GM23338 (cell line): ENCODE results near the gene OR56A4.

Experiments used
- CREB1 ChIP-seq: fragments of 250-450 bp; sonication (Bioruptor Pico); IDR thresholded peaks from 2 replicates; pipeline ENCODE4 v1.5.0; 2020; ENCODE audit warnings: low read depth, mild to moderate bottlenecking, moderate library complexity
- CTCF ChIP-seq, 2 experiments: fragments of 200-600 bp in 1 of 2; sonication (generic) in 1 of 2; conservative IDR thresholded peaks; 2 replicates each; pipeline versions ENCODE4 v1.5.1 to v1.6.1; 2016 to 2017; ENCODE audit warnings: antibody characterized with exemption in 2 of 2, low read depth in 2 of 2, mild to moderate bottlenecking in 2 of 2, moderate library complexity in 1 of 2
- ETS1 ChIP-seq: IDR thresholded peaks from 2 replicates; pipeline ENCODE4 v1.6.1; 2016; ENCODE audit warnings: antibody characterized with exemption
- EZH2 ChIP-seq: fragments of 200-600 bp; sonication (generic); IDR thresholded peaks from one replicate; pipeline ENCODE4 v1.8.0; 2017; ENCODE audit warnings: antibody characterized with exemption, mild to moderate bottlenecking, low read depth; ENCODE audit not compliant: unreplicated experiment
- EZH2phosphoT487 ChIP-seq: fragments of 200-600 bp; sonication (generic); IDR thresholded peaks from one replicate; pipeline ENCODE4 v1.8.1; 2018; ENCODE audit warnings: antibody characterized with exemption; ENCODE audit not compliant: unreplicated experiment
- JUNB ChIP-seq: IDR thresholded peaks from one replicate; pipeline ENCODE4 v1.6.1; 2016; ENCODE audit warnings: antibody characterized with exemption; ENCODE audit not compliant: unreplicated experiment
- NANOG ChIP-seq: IDR thresholded peaks from 2 replicates; pipeline ENCODE4 v1.6.1; 2016; ENCODE audit warnings: antibody characterized with exemption, borderline replicate concordance
- POLR2AphosphoS5 ChIP-seq: IDR thresholded peaks from 2 replicates; pipeline ENCODE4 v1.6.1; 2016; ENCODE audit warnings: antibody characterized with exemption, low read depth
- REST ChIP-seq: IDR thresholded peaks from one replicate; pipeline ENCODE4 v1.6.1; 2018; ENCODE audit warnings: antibody characterized with exemption; ENCODE audit not compliant: unreplicated experiment
- STAT1 ChIP-seq: IDR thresholded peaks from one replicate; pipeline ENCODE4 v1.6.1; 2016; ENCODE audit warnings: antibody characterized with exemption; ENCODE audit not compliant: unreplicated experiment
- ZNF114 ChIP-seq: fragments of 250-450 bp; sonication (Bioruptor Pico); IDR thresholded peaks from 2 replicates; pipeline ENCODE4 v1.5.0; 2020; ENCODE audit warnings: mild to moderate bottlenecking, moderate library complexity
- ZNF331 ChIP-seq: fragments of 250-450 bp; sonication (Bioruptor Pico); IDR thresholded peaks from 2 replicates; pipeline ENCODE4 v1.5.0; 2020; ENCODE audit warnings: low read depth, mild to moderate bottlenecking, moderate library complexity
- ZNF462 ChIP-seq: fragments of 250-450 bp; sonication (Bioruptor Pico); IDR thresholded peaks from 2 replicates; pipeline ENCODE4 v1.5.0; 2020; ENCODE audit warnings: mild to moderate bottlenecking, moderate library complexity

- TF ChIP-seq REST (no peak), EZH2 (no peak), CTCF (conservative IDR thresholded peaks at IDR 0.05; ENCODE audit: low read depth in 2 of 2) (peak; percentile 9 to 50; a peak in 2 of 4 replicates), POLR2AphosphoS5 (no peak), STAT1 (no peak), JUNB (no peak), ZNF114 (CRISPR knock-in tag) (no peak), NANOG (no peak), EZH2phosphoT487 (no peak), ZNF462 (CRISPR knock-in tag) (no peak), CREB1 (CRISPR knock-in tag) (no peak), ZNF331 (CRISPR knock-in tag) (no peak), ETS1 (no peak)
Measured at GRCh38 chr11:5983443-5983842, 23.3 kb downstream of the OR56A4 start.
